Small intestine (tissue), 7 donors: ENCODE measurements around the gene PREB. TPM values are rescaled to one million over a fixed set of nuclear protein-coding genes. Genes with fewer than 3 reads are reported as not detected.

ENCODE experiments used
- DNase-seq, 2 donors: peaks; one replicate each; pipeline versions ENCODE4 v3.0.0 to v3.0.0-alpha.2; 2013
- FAIRE-seq: peaks from 2 replicates; lab custom pipeline; 2012; peaks lifted over from hg19 to GRCh38; lab: Jason Lieb, UNC
- H3K27ac ChIP-seq, 3 donors: one replicate each; pipeline ENCODE4 v1.5.1; 2013; ENCODE audit warnings: low read length in 2 of 3, mild to moderate bottlenecking in 2 of 3, control low read depth in 1 of 3, inconsistent platforms in 1 of 3, low read depth in 1 of 3, moderate library complexity in 1 of 3
- H3K27me3 ChIP-seq, 3 donors: one replicate each; pipeline ENCODE4 v1.6.1; 2013; ENCODE audit warnings: low read length in 3 of 3, inconsistent platforms in 1 of 3; ENCODE audit not compliant: control insufficient read depth in 3 of 3, insufficient read depth in 3 of 3
- H3K36me3 ChIP-seq, 3 donors: one replicate each; pipeline ENCODE4 v1.6.1; 2013; ENCODE audit warnings: low read length in 3 of 3, inconsistent platforms in 1 of 3, low read depth in 1 of 3, mild to moderate bottlenecking in 1 of 3, moderate library complexity in 1 of 3; ENCODE audit not compliant: control insufficient read depth in 3 of 3, insufficient read depth in 2 of 3
- H3K4me1 ChIP-seq, 3 donors: one replicate each; pipeline ENCODE4 v1.6.1; 2013; ENCODE audit warnings: low read length in 2 of 3, inconsistent platforms in 1 of 3, low read depth in 1 of 3, mild to moderate bottlenecking in 1 of 3, moderate library complexity in 1 of 3; ENCODE audit not compliant: control insufficient read depth in 3 of 3, insufficient read depth in 2 of 3
- H3K4me3 ChIP-seq, 3 donors: one replicate each; pipeline ENCODE4 v1.5.1; 2013; ENCODE audit warnings: low read length in 3 of 3, control low read depth in 1 of 3, inconsistent platforms in 1 of 3, low read depth in 1 of 3, mild to moderate bottlenecking in 1 of 3, moderate library complexity in 1 of 3
- H3K9me3 ChIP-seq, 2 donors: one replicate each; pipeline ENCODE4 v1.6.1; 2013; ENCODE audit warnings: low read depth in 1 of 2, low read length in 1 of 2; ENCODE audit not compliant: control insufficient read depth in 2 of 2, insufficient read depth in 1 of 2
- WGBS, 3 donors: extraction: QIAGEN DNeasy Blood & Tissue Kit; methylation state at CpG; one replicate each; pipeline ENCODE4 v1.1.7; 2013; 5-methylcytosine and 5-hydroxymethylcytosine counted together
- polyA plus RNA-seq, 4 donors: library from polyadenylated mRNA; stranded (reverse) in 3 of 4; unstranded in 1 of 4; fragments of 200-250 nt in 3 of 4; fragments of 120-200 nt in 1 of 4; gene quantifications; one replicate each; pipeline versions ENCODE4 v1.2.1 to v1.2.3, GENCODE V29; 2013
- donor health status: healthy with polysubstance abuse.
- donor health status: control.
- donor health status: control.
- donor health status: Bipolar disorder and iron deficiency.
- donor health status: healthy.

The PREB gene
- polyA plus RNA-seq, 4 donors, result 44.2 to 76.0 (median 50.7) TPM

GRCh38 chr2:27175330-27175729 lies 40.9 kb upstream of the PREB start:
- Histone ChIP-seq H3K4me1 (no peaks in the 10 kb centered on the region), H3K36me3 (no peaks in the 10 kb centered on the region), H3K4me3 (no peak overlapping the region), H3K27ac (no peak overlapping the region), H3K9me3 (no peaks in the 10 kb centered on the region), H3K27me3 (peaks cover 0 to 16% (median 0%) of the 10 kb centered on the region in 3 donors)
- 67 to 73% (median 71%) methylated on average over 8 of the region's 8 CpGs for WGBS, 3 donors
- no peak for FAIRE-seq
- DNase-seq, result no peak

- H3K27me3 ChIP-seq, result peaks cover 0 to 16% (median 0%) of the 10 kb centered on the region in 3 donors
- WGBS, 3 donors, result 79 to 86% (median 80%) methylated on average over 6 of the region's 6 CpGs
- no peak overlapping the region for H3K27ac ChIP-seq
- no peak for FAIRE-seq
- DNase-seq, result no peak
- no peak overlapping the region for H3K4me3 ChIP-seq
- no peaks in the 10 kb centered on the region for H3K36me3 ChIP-seq
- no peaks in the 10 kb centered on the region for H3K9me3 ChIP-seq
- no peaks in the 10 kb centered on the region for H3K4me1 ChIP-seq
Measured at GRCh38 chr2:27174638-27175037, 40.2 kb upstream of the PREB start.

- no peak overlapping the region for H3K27ac ChIP-seq
- no peak for FAIRE-seq
- H3K4me1 ChIP-seq, result no peaks in the 10 kb centered on the region
Measured at GRCh38 chr2:27171351-27171848, 37.0 kb upstream of the PREB start.

GRCh38 chr2:27170581-27171337 lies 36.3 kb upstream of the PREB start:
- H3K27ac ChIP-seq, result no peak overlapping the region
- peaks cover 0 to 13% (median 0%) of the 10 kb centered on the region in 3 donors for H3K27me3 ChIP-seq

More at GRCh38 chr2:27171351-27171848, 37.0 kb upstream of the PREB start:
- DNase-seq, result peak in 1 of 2 donors; percentile 41
- 34 to 67% (median 44%) methylated on average over 8 of the region's 8 CpGs for WGBS, 3 donors
- Histone ChIP-seq H3K27me3 (peaks cover 0 to 13% (median 0%) of the 10 kb centered on the region in 3 donors), H3K4me3 (no peak overlapping the region), H3K9me3 (no peaks in the 10 kb centered on the region), H3K36me3 (no peaks in the 10 kb centered on the region)

DNA sequence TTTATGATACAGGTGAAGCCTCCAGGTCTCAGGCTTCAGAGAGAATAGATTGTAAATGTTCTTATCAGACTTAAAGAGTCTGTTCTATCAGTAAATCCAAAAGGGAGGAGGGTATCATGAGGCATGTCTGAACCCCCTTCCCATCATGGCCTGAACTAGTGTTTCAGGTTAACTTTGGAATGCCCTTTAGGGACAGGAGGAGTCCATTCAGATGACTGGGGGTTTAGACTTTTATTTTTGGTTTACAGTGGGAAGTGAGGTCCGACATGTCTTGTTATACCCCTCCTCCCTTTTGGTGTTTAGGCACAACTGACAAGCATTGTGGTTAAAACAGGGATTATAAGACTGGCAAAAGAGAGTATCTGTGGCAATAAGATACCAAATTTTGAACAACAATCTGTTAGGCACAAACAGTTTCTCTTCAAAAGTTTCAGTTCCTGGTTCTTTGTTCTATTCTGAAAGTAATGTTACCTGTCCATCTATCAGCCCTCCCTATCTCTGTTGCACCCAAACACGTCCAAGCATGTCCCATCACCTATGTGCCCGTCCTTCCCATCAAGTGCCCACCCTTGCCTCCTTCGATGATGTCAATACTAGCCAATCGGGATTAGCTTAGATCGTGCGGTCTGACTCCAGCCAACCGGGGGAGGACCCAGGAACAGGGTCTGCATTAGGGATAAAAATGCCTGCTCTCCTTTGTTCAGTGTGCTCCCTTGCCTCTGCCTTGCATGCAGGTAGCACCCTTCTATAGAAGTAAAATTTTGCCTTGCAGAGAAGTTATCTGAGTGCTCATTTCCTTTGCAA lies 30.7 kb upstream of the PREB start:
- WGBS, 3 donors, result 87 to 93% (median 90%) methylated on average over 8 of the region's 8 CpGs
- H3K27ac ChIP-seq, result peak overlapping the region in 1 of 3 donors; percentile 46
- H3K4me1 ChIP-seq, result peaks cover 0 to 2% (median 0%) of the 10 kb centered on the region in 3 donors
- H3K9me3 ChIP-seq, result no peaks in the 10 kb centered on the region
- no peaks in the 10 kb centered on the region for H3K27me3 ChIP-seq
- no peaks in the 10 kb centered on the region for H3K36me3 ChIP-seq
- H3K4me3 ChIP-seq, result no peak overlapping the region
- DNase-seq (no peak), FAIRE-seq (no peak)

More at GRCh38 chr2:27170581-27171337, 36.3 kb upstream of the PREB start:
- Histone ChIP-seq H3K4me1 (no peaks in the 10 kb centered on the region), H3K4me3 (no peak overlapping the region), H3K9me3 (no peaks in the 10 kb centered on the region), H3K36me3 (no peaks in the 10 kb centered on the region)
- WGBS, 3 donors, result 21 to 57% (median 32%) methylated on average over 6 of the region's 6 CpGs
- DNase-seq, result peak in 1 of 2 donors; percentile 69
- FAIRE-seq, result no peak

- no peaks in the 10 kb centered on the region for H3K27me3 ChIP-seq
- H3K36me3 ChIP-seq, result no peaks in the 10 kb centered on the region
- WGBS, 3 donors, result 38 to 70% (median 48%) methylated on average over 15 of the region's 15 CpGs
- H3K4me1 ChIP-seq, result peaks cover 0 to 2% (median 0%) of the 10 kb centered on the region in 3 donors
- peak overlapping the region in 1 of 3 donors; percentile 32 for H3K4me3 ChIP-seq
- H3K27ac ChIP-seq, result peak overlapping the region in 2 of 3 donors; percentile 27 to 30
- no peaks in the 10 kb centered on the region for H3K9me3 ChIP-seq
- peak in 1 of 2 donors; percentile 69 for DNase-seq
- FAIRE-seq, result no peak
Measured at GRCh38 chr2:27162151-27163121, 28.0 kb upstream of the PREB start.

DNA sequence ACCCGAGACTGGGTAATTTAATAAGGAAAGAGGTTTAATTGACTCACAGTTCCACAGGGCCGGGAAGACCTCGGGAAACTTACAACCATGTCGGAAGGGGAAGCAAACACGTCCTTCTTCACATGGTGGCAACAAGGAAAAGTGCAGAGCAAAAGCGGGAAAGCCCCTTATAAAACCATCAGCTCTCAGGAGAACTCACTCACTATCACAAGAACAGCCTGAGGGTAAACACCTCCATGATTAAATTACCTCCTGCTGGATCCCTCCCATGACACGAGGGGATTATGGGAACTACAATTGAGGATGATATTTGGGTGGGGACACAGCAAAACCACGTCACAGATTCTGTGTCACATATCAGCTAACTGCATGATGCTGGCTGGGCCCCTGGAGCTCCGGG lies 25.8 kb upstream of the PREB start:
- FAIRE-seq, result no peak
- Histone ChIP-seq H3K4me3 (no peak overlapping the region), H3K36me3 (no peaks in the 10 kb centered on the region), H3K9me3 (no peaks in the 10 kb centered on the region), H3K27me3 (no peaks in the 10 kb centered on the region), H3K27ac (no peak overlapping the region), H3K4me1 (peaks cover 0 to 2% (median 0%) of the 10 kb centered on the region in 3 donors)
- DNase-seq, result no peak
- 81 to 87% (median 85%) methylated on average over 9 of the region's 9 CpGs for WGBS, 3 donors
